ENCODE data around the gene GSTA5.
"Not testable (repeated sequence)": the region's sequence is repeated elsewhere in the genome, so short reads cannot be mapped to it uniquely, and the experiment has no call there.

The GSTA5 gene

DNA sequence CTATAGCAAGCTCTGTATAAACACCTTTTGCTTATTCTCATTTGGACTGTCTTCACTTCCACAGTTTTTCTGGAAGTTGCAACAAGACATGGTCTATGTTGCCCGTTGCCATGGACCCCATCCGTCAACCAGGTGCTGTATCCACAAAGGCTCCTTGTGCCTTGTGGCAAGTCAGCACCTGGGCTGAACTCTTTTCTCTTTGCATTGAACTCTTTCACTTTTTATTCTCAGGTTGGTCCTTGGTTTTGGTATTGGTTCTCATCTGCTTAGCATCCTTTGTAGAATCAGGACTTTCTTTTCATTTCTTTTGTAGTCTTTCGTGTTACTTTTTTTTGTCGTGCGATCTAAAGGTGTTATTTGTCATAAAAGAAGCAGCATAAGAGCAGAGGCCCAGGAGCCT lies 32.0 kb downstream of the GSTA5 start:
- TF ChIP-seq, protein P1, sequence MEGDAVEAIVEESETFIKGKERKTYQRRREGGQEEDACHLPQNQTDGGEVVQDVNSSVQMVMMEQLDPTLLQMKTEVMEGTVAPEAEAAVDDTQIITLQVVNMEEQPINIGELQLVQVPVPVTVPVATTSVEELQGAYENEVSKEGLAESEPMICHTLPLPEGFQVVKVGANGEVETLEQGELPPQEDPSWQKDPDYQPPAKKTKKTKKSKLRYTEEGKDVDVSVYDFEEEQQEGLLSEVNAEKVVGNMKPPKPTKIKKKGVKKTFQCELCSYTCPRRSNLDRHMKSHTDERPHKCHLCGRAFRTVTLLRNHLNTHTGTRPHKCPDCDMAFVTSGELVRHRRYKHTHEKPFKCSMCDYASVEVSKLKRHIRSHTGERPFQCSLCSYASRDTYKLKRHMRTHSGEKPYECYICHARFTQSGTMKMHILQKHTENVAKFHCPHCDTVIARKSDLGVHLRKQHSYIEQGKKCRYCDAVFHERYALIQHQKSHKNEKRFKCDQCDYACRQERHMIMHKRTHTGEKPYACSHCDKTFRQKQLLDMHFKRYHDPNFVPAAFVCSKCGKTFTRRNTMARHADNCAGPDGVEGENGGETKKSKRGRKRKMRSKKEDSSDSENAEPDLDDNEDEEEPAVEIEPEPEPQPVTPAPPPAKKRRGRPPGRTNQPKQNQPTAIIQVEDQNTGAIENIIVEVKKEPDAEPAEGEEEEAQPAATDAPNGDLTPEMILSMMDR (IDR thresholded peaks at IDR 0.05), result no peak

- TF ChIP-seq, protein P1 (IDR thresholded peaks at IDR 0.05), result not testable (repeated sequence)
Measured at GRCh38 chr6:52803668-52804255, 36.9 kb downstream of the GSTA5 start, which contains the start of gene GSTA1. TSS of gene GSTA1 (minus strand) at chr6:52803816. CDS start at chr6:52799267, 4,549 bp downstream.

GRCh38 chr6:52802806-52803205 lies 37.8 kb downstream of the GSTA5 start:
- TF ChIP-seq, protein P1 (IDR thresholded peaks at IDR 0.05), result no peak

- TF ChIP-seq, protein P1 (IDR thresholded peaks at IDR 0.05), result no peak
Measured at GRCh38 chr6:52801188-52801841, 39.3 kb downstream of the GSTA5 start.

DNA sequence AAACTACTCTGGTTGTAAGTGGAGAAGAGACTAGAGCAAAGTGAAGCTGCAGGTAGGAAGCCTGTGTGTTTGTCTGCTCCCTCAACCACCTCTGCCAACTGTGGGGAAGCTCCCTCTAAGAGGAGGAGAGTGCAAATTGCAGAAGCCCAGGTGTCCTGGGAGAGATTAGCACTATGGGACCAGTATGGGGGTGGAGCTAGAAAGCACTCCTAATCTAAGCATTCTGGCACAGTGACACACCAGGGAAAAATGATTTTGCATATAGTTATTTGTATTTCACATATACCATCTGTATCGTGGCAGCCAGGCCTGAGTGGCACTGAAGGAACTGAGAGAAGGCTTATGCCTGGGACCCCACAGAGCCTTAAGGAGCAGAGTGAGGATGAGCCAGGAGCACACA lies 49.8 kb downstream of the GSTA5 start:
- TF ChIP-seq, protein P1 (IDR thresholded peaks at IDR 0.05), result no peak

DNA sequence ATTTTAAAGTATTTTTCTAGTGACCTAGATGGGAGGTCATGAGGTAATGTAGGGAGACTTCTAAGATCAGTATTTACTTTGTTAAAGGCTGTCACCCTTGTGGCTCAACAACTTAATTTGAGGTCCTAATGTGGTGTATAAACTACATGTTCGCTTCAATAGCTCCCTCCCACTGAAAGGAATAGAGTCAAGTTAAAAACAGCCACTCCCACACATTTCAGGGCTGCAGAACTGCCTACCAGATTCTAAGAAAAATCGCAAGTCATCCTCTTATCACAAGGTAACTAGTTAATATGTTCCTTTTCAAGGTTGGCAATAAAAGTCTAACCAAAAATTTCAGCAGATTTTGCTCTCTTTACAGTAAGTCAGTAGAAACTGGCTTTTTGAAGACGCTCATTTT lies 52.1 kb downstream of the GSTA5 start:
- TF ChIP-seq, protein P1 (IDR thresholded peaks at IDR 0.05), result no peak

DNA sequence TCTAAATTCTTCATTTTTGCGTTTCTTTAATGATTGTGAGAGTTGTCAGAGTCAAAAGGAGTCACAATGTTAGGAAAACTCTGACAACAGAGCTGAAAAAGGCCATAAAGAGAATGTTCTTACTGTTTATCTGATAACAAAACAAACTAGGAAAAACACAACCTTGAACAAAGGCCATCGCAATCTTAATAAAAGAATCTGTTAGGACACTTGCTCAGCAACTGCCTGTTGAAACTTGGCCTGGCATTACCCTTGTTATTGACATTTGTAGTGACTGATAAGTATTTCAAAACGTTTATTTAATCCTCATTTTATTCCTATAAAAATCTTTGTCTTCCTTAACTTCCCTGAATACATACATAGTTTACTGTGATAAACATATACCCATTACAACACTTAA lies 52.7 kb downstream of the GSTA5 start:
- TF ChIP-seq, protein P1 (IDR thresholded peaks at IDR 0.05), result no peak
